Spinal cord (tissue), 10 donors: ENCODE data around the gene ATXN1L. TPM values are rescaled to one million over a fixed set of nuclear protein-coding genes. Genes with fewer than 3 reads are reported as not detected.
A peak's percentile ranks its signal among the peaks of the same experiment; 100 is the strongest.
"Not testable (repeated sequence)": the region's sequence is repeated elsewhere in the genome, so short reads cannot be mapped to it uniquely, and the experiment has no call there.

ENCODE experiments used
- DNase-seq, 6 donors: peaks; one replicate each; pipeline versions ENCODE4 v3.0.0 to v3.0.0-alpha.2; 2013 to 2015; ENCODE audit warnings: low spot score in 6 of 6, low read depth in 4 of 6
- H3K27ac ChIP-seq: one replicate; pipeline ENCODE4 v1.5.1; 2013; ENCODE audit warnings: low read depth, low read length, control low read depth
- H3K27me3 ChIP-seq: one replicate; pipeline ENCODE4 v1.6.1; 2013; ENCODE audit warnings: low read length; ENCODE audit not compliant: control insufficient read depth, insufficient read depth
- H3K36me3 ChIP-seq: one replicate; pipeline ENCODE4 v1.6.1; 2013; ENCODE audit warnings: low read length; ENCODE audit not compliant: control insufficient read depth, insufficient read depth
- H3K4me1 ChIP-seq: one replicate; pipeline ENCODE4 v1.6.1; 2013; ENCODE audit warnings: low read length; ENCODE audit not compliant: control insufficient read depth, insufficient read depth
- H3K4me3 ChIP-seq: one replicate; pipeline ENCODE4 v1.5.1; 2013; ENCODE audit warnings: low read depth, low read length, control low read depth
- H3K9me3 ChIP-seq: one replicate; pipeline ENCODE4 v1.6.1; 2013; ENCODE audit warnings: low read length; ENCODE audit not compliant: control insufficient read depth, insufficient read depth
- WGBS: methylation state at CpG from one replicate; pipeline ENCODE4 v1.1.5; 2013; ENCODE audit warnings: missing lambda C conversion rate; ENCODE audit not compliant: insufficient coverage; 5-methylcytosine and 5-hydroxymethylcytosine counted together
- polyA plus RNA-seq, 2 donors: library from polyadenylated mRNA; unstranded; fragments of 120-200 nt; gene quantifications; one replicate each; pipeline ENCODE4 v1.2.1, GENCODE V29; 2013; ENCODE audit not compliant: insufficient read length in 2 of 2
- total RNA-seq, 2 donors: library from RNA; depleted of rRNA in 1 of 2; stranded (reverse); fragments of 120-200 nt in 1 of 2; fragments of >200 nt in 1 of 2; gene quantifications; one replicate each; pipeline versions ENCODE4 v1.2.3 to v1.2.4, GENCODE V29; 2013 to 2014
- donor health status: healthy.

ATXN1L gene
- total and polyA plus RNA-seq, 4 donors, result 13.8 to 18.9 (median 17.4) TPM

DNA sequence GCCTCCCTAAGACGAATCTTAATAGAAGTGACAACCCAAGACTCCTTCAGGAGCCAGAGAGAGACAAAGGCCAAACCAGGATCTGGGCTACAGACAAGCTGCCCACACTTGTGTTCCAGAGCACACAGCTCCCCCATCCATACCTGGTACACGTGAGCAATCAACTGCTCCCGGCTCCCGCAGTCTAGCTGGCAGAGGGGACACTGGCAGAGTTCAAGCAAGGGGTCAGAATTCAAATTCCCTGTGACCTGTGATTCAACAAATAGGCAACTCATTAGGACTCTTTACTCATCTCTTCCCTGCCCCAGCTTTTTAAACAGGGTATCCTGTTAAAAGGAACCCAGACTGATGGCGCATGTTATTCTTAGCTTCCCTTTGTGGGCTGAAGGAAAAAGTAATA lies 18.2 kb downstream of the ATXN1L start:
- Histone ChIP-seq H3K27ac (no peak overlapping the region), H3K36me3 (peaks cover 58% of the 10 kb centered on the region)
- WGBS, result 96% methylated on average over 4 of the region's 5 CpGs

DNA sequence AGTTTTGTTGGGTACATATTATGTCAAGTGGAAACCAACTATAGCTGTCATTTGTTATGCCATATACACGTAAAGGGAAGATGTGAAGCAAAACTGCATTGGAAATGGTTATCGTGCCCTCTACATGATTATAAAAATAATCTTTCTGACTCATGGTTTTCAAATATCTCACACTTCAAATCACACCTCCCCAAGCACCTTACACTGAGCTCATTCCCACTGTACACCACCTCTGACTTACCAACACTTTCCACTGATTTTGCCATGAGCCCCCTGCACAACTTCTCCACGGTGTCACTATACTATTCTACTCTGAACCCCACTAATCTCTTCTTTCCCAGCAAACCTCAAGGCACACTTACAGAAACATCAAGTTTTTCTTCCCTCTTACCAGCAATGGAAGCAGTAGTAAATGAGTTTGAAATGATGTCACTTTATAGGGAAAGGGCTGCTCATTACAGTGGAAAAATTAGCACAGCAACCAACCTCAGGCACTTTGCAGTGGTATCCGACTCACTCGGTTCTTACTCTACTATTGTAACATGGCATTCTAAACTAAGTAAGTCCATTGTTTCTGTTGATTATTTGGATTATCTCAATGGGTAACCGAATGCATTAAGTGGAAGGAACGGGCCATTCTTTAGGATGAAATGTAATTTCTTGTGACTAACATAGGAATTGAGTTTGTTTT lies 19.5 kb downstream of the ATXN1L start:
- no peaks in the 10 kb centered on the region for H3K27me3 ChIP-seq
- 97% methylated on average over 3 of the region's 7 CpGs for WGBS
- H3K4me3 ChIP-seq, result no peak overlapping the region
- DNase-seq, result no peak
- no peak overlapping the region for H3K27ac ChIP-seq
- H3K36me3 ChIP-seq, result peaks cover 45% of the 10 kb centered on the region
- no peaks in the 10 kb centered on the region for H3K9me3 ChIP-seq
- no peaks in the 10 kb centered on the region for H3K4me1 ChIP-seq

More for the DNA sequence above, 18.2 kb downstream of the ATXN1L start:
- DNase-seq, result no peak
- Histone ChIP-seq H3K9me3 (no peaks in the 10 kb centered on the region), H3K4me1 (no peaks in the 10 kb centered on the region), H3K27me3 (no peaks in the 10 kb centered on the region), H3K4me3 (no peak overlapping the region)

DNA sequence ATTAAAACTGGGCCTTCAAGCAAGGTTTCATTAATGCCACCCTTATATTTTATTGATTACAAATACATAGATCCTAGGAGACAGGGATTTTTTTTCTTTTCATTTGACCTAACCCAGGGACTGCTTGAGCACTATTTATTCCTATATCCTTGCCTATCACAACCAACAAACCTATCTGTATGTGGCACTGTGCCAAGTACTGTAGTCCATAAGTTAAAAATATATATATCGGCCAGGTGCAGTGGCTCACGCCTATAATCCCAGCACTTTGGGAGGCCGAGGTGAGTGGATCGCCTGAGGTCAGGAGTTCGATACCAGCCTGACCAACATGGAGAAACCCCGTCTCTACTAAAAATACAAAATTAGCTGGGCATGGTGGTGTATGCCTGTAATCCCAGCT lies 21.4 kb downstream of the ATXN1L start:
- H3K36me3 ChIP-seq, result peaks cover 34% of the 10 kb centered on the region
- not testable (repeated sequence) for H3K4me1 ChIP-seq, H3K27ac ChIP-seq, H3K27me3 ChIP-seq, DNase-seq, H3K9me3 ChIP-seq, H3K4me3 ChIP-seq
- WGBS, result 100% methylated on average over 3 of the region's 6 CpGs

DNA sequence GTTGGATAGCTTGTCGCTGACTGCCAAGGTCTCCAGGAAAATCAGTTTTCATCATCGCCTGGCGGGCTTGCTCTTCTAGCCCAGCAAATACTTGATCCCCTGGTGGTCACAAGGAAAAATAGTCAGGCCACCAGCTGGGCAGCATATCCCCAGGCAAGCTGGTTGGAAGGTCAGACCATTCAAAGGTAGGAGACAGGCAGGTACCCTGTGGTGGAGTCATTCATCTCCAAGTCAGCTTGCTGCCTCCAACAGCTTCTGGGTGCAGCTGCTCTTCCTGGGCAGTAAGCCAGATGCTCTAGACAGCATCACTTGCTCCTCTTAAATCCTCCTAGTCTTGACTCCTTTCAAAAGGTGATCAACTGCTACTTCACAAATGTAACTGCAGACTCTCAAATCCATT lies 22.2 kb downstream of the ATXN1L start:
- Histone ChIP-seq H3K4me1 (no peaks in the 10 kb centered on the region), H3K36me3 (peaks cover 30% of the 10 kb centered on the region)

DNA sequence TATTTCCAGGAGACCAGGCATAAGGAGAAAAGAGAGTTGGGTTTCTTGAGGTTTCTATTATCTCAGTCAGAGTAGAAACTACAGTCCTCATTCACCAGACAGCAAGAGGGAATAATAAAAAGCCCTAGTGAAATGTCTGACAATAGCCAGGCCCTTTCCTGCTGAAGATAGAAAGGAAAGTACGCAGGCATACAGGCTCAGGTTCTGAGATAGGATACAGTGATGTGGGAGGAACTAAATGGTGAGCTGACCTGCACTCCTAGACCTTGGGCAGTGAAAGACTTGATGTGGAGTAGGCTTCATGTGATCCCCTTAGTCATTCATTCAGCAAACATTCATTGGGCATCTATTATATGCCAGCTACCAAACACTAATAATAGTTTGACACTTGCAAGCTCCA lies 23.3 kb downstream of the ATXN1L start:
- peaks cover 30% of the 10 kb centered on the region for H3K36me3 ChIP-seq

More for the DNA sequence above, 22.2 kb downstream of the ATXN1L start:
- H3K9me3 ChIP-seq, result no peaks in the 10 kb centered on the region
- 63% methylated on average over 3 of the region's 3 CpGs for WGBS
- DNase-seq, result peak in 2 of 6 donors; percentile 3 to 45
- H3K4me3 ChIP-seq, result no peak overlapping the region
- no peaks in the 10 kb centered on the region for H3K27me3 ChIP-seq
- H3K27ac ChIP-seq, result no peak overlapping the region

DNA sequence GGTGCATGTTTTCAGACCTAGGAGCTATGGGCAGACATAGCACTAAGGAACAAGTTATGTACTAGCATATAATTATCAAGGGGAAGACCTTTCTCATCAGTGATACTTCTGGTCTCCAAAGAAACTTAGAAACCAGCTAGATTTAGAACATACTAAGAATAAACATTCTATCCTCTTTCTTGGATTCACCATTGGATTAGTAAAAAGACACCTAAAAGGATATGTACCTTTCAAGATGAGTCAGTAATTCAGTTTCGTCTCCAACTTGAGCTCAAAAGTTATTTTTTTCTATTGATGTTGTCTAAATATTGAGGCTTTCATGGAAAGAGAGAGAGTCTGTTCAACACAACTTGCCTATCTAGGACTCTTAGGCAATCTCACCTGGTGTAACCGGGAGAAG lies 25.0 kb downstream of the ATXN1L start:
- no peak for DNase-seq
- peaks cover 32% of the 10 kb centered on the region for H3K36me3 ChIP-seq

More for the DNA sequence above, 23.3 kb downstream of the ATXN1L start:
- DNase-seq, result no peak
- WGBS, result 90% methylated on average over 1 of the region's 1 CpG
- H3K27ac ChIP-seq, result no peak overlapping the region
- no peak overlapping the region for H3K4me3 ChIP-seq
- no peaks in the 10 kb centered on the region for H3K4me1 ChIP-seq
- no peaks in the 10 kb centered on the region for H3K9me3 ChIP-seq
- H3K27me3 ChIP-seq, result no peaks in the 10 kb centered on the region

DNA sequence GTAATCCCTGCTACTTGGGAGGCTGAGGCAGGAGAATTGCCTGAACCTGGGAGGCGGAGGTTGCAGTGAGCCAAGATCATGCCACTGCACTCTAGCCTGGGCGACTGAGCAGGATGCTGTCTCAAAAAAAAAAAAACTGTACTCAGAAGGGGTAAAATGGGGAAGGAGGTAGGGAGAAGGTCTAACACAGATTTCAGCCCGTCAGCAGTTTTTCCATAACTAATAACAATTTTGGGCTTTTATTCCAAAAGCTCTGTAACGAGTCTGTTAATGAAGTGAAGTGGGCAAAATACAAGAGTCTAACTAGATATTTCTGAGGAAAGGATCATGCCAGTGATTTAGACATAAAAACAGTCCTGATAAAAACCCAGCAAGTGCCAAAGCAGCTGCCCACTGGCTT lies 27.4 kb downstream of the ATXN1L start:
- peaks cover 46% of the 10 kb centered on the region for H3K36me3 ChIP-seq
- no peak overlapping the region for H3K27ac ChIP-seq
- H3K4me3 ChIP-seq, result no peak overlapping the region
- no peaks in the 10 kb centered on the region for H3K9me3 ChIP-seq
- 100% methylated on average over 1 of the region's 4 CpGs for WGBS
- no peak for DNase-seq
- H3K27me3 ChIP-seq, result no peaks in the 10 kb centered on the region
- no peaks in the 10 kb centered on the region for H3K4me1 ChIP-seq

More for the DNA sequence above, 25.0 kb downstream of the ATXN1L start:
- no peaks in the 10 kb centered on the region for H3K27me3 ChIP-seq
- no CpG with 5 or more reads among the region's 2 CpGs for WGBS
- no peaks in the 10 kb centered on the region for H3K4me1 ChIP-seq
- H3K27ac ChIP-seq, result no peak overlapping the region
- H3K9me3 ChIP-seq, result no peaks in the 10 kb centered on the region
- H3K4me3 ChIP-seq, result no peak overlapping the region

DNA sequence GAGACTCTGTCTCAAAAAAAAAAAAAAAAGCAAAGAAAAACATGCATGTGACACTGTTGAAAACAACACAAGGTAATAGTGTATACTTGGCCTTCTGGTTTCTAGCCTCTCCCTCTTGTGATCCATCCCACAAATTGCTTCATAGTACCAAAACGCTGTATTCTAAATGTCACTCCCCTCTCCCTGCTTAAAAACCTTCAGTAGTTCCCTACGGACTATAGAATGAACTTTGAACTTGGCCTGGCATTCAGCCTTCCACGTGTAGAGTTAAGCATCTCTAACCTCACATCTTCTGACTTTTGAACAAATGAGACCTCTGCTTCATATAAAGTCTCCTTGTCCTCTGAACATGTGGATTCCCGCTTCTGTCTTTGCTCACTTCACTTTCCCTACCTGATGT lies 33.1 kb downstream of the ATXN1L start:
- no peak for DNase-seq

DNA sequence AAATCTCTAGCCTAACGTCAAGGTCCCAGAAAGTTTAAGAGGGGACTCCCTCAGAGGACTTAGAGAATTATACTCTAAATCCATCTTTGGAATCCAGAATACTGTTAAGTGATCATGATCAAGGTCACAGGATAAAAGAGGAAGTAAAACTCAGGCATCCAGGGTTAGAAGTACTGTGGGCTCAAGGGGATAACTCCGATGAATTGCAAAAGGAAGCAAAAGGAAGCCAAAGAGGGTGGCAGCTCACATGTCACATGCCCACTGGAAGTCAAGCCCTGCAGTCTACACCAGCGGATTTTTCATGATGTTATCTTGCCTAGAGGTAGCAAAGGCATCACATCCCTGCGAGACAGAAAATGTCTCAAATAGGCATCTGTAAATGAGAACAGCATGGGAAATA lies 34.4 kb downstream of the ATXN1L start:
- no peak for DNase-seq
- Histone ChIP-seq H3K36me3 (peaks cover 37% of the 10 kb centered on the region), H3K9me3 (no peaks in the 10 kb centered on the region), H3K27me3 (no peaks in the 10 kb centered on the region), H3K4me3 (no peak overlapping the region), H3K4me1 (peaks cover 21% of the 10 kb centered on the region), H3K27ac (no peak overlapping the region)
- 85% methylated on average over 3 of the region's 4 CpGs for WGBS

More for the DNA sequence above, 33.1 kb downstream of the ATXN1L start:
- Histone ChIP-seq H3K4me3 (no peak overlapping the region), H3K27ac (no peak overlapping the region), H3K4me1 (peaks cover 12% of the 10 kb centered on the region), H3K27me3 (no peaks in the 10 kb centered on the region), H3K9me3 (no peaks in the 10 kb centered on the region), H3K36me3 (peaks cover 43% of the 10 kb centered on the region)
- WGBS, result 71% methylated on average over 4 of the region's 4 CpGs

DNA sequence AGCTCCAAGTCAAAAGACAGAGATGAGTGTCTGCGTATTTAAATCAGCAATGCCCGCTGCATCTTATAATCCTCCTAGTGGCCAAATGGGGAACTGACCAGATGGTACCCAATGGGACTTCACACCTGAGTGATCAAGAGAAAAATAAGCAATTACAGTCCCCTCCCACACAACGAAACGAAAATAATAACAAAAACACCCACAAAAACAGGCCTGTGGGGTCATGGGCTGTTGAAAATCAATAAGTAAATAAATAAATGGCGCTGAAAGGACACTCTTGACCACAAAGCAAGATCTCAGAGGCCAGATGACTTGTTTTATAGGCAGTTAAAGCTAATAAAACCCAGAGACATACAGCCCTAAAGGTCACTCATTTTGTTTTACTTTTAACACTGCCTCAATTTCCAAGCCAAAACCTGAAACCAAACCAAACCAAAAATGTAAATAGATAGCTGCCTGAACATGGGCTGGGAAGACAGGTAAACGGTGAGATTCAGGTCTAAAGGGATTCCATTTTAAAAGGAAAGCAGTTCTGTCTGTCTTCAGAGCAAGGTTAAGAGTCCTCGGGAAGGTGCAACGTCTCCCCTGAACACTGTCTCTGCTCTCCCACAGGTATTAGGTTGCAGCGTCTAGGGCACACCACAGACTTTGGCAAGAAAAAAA lies 36.9 kb downstream of the ATXN1L start:
- peak in 5 of 6 donors; percentile 40 to 92 (median 69) for DNase-seq
- peak overlapping the region; percentile 94 for H3K27ac ChIP-seq
- H3K27me3 ChIP-seq, result no peaks in the 10 kb centered on the region
- WGBS, result 3% methylated on average over 4 of the region's 9 CpGs
- H3K9me3 ChIP-seq, result no peaks in the 10 kb centered on the region
- peaks cover 16% of the 10 kb centered on the region for H3K36me3 ChIP-seq
- H3K4me3 ChIP-seq, result peak overlapping the region; percentile 77
- peaks cover 21% of the 10 kb centered on the region for H3K4me1 ChIP-seq
